HG03103 (cell line): ENCODE measurements around the gene BCAR3.
"Not testable (repeated sequence)": the region's sequence is repeated elsewhere in the genome, so short reads cannot be mapped to it uniquely, and the experiment has no call there.

Experiments used
- ATAC-seq: cut with Tn5 transposase; IDR thresholded peaks from one replicate; pipeline ENCODE4 v1.9.1; 2021; ENCODE audit warnings: low read depth; ENCODE audit not compliant: unreplicated experiment

BCAR3 gene

DNA sequence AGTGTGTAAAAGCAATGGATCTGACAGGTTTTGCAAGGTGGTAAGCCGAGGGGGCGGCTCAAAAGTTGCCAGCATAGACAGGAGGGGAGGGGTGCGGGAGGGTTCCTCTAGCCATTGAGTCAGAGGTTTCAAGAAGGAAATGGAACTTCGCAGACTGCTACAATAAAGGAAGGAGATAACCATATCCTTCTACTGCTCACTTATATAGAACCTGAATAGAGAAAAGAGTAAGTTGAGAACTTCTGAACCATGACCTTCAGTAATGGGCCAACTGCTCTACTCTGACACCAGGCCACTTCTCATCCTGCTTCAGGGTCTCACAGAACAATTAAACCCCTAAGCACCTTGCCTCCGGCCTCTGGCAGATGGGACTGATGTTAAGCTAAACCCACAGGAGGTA lies 26.3 kb upstream of the BCAR3 start:
- ATAC-seq = peak; percentile 70

DNA sequence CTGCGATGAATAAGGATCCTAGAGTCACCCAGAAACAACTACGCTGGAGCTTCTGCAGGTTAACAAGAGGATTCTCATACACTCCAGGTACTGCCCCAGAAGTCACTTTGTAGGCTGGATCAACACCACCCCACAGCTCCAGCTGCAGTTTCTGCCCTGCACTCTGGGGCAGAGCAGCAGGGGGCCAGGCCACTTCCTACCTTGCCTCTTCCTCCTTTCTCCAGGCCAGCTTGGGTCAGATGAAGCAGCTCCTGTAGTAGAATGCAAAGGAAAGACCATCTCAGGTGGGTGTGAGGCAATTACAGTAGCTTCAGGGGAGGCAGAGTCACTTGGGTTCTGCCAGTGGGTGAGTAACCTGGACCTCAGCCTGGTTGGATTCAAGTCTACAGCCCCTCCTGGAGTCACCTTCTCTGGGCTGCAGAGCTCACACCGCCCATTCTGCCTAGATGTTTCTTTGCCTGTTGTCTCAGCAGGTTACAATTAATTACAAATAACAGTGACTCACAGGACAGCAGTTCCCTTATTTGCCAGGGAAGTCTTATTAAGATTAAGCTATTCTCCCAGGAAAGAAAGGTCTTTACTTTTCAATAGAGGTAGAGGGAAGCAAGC lies 24.4 kb upstream of the BCAR3 start:
- no peak for ATAC-seq

DNA sequence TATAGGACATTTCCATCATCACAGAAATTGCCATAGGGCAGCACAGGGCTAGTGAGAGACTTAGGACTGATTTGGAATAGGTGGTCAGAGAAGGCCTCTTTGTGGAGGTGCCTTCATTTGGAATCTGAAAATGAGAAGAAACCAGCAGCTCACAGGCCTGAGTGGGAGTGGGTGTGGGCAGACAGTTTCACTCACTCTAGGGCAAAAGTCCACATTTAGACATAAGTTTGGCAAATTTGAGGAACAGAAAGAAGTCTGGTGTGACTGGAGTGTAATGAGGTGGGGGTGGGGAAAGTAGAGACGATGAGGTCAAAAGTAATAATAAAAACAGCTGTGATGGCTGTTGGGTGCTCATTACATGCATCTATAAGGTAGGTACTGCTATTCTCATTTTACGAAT lies 22.4 kb upstream of the BCAR3 start:
- peak; percentile 41 for ATAC-seq

DNA sequence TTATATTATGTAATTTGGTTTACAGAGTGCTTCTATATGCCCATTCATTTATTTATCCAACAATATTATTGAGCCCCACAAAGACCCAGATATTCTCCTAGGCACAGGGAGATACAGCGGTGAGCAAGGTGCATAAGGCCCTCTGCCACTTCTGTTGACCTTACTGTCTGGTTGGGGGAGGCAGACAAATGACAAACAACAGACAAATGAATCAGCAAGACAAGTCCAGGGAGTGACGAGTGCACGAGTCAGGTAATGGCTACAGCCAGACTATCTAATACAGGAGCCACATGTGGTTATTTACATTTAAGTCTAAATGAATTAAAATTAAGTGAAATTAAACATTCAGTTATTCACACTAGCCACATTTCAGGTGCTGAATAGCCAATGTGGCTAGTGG lies 22.0 kb upstream of the BCAR3 start:
- no peak for ATAC-seq

DNA sequence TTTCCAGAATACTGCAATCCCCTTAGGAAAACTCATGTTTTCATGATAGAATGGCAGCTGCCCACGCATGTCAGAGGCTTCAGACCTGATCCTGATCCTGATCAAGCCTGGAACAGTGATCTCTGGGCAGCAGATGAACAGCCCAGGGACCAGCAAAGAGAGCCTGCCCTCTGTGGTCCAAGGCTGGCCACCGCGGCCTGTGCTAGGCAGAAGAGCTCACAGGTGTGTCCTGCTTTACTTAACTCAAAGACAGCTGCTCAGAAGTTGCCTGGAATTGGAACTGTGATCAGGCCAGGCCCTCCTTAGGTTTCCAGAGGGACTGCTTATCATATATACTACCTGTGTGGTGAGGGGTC lies 21.2 kb upstream of the BCAR3 start:
- ATAC-seq = no peak

DNA sequence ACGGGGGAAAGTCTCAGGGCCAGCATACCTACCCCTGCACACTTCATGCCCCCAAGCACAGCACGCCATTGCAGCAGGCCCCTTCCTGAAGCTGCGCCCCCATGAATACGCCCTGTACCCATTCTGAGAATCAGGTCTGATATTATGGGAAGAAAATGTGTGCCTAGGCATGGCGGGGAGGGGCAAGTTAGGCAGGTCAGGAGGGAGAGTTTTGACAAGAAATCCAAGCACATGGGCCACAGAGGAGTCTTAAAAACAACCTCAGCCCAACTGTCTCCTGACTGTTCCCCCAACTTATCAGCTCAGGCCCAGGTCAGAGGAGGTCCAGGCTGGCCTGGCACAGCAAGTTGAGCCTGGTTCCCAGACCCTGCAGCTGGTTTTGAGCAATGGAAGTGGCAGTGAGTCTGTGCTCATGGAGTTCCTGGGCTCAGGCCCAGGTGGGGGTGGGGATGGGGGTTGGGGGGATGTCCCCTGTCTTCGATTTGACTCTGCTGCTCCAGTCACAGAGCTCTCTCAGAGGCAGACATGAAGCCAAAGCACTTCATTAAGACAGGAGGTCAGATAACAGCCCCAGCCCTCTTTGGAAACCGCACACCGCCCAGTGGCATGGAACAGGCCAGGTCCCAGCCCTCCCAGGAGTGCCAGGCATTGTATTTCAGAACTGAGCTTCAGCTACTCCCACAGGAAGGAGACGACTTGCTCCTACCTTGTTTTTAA lies 20.6 kb upstream of the BCAR3 start:
- no peak for ATAC-seq

DNA sequence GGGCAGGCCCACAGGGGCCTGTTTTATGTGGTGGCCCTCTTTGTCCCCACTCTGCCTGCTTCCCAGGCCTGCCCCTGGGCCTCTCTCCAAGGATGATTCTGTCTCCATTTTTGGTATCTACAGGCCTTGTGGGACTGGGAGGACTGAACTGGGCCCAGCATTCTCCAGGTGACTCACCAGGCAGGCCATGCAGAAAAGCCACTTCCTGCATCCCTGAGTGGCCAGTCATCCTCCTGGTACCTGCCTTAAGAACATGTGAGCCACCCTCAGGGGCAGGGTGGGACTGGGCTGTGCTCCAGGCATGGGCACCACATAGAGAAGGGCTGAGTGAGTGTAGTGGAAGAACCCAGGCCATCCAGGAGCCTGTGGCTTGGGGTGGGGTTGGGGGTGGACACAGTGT lies 20.0 kb upstream of the BCAR3 start:
- ATAC-seq = no peak

DNA sequence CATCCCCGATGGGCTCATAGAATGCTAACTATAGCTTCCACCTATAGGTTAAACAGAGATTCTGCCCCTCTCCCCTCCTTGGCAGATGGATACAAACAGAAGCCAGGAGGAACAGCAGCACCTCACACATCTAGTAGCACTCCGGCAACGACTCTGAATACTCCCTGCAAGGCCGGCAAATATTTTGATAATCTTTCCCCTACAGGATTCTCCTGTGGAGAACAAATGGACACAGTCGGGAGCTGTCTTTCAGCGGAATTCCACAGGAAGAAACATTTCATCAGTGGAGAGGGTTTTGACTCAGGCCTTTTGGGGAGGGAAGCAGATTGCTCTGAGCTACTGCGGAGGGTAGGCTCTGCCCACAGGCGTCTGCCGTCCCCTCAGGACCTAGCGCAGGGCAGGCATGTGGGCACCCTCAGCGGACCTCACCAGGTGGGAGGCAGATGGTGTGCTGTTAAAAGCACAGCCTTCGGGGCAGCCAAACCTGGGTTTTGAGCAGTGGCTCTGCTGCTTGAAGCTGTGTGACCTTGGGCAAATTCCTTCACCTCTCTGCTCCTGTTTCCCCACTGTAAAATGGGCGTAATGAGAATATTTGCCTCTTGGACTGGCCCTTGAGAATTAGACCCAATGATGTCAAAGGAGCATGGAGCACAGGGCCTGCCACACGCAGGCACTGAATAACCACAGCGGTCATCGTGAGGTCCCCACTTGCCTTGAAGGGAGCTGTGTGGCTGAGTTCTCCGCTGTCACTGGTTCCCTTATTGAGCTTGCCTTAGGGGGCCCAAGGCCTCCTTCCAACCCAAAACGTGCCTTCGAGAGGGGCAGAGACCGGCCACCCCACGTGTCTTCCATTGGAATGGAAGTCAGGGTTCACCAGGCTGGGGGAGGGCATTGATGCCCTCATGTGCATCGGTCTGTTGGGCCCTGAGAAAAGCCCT lies 19.2 kb upstream of the BCAR3 start:
- no peak for ATAC-seq

DNA sequence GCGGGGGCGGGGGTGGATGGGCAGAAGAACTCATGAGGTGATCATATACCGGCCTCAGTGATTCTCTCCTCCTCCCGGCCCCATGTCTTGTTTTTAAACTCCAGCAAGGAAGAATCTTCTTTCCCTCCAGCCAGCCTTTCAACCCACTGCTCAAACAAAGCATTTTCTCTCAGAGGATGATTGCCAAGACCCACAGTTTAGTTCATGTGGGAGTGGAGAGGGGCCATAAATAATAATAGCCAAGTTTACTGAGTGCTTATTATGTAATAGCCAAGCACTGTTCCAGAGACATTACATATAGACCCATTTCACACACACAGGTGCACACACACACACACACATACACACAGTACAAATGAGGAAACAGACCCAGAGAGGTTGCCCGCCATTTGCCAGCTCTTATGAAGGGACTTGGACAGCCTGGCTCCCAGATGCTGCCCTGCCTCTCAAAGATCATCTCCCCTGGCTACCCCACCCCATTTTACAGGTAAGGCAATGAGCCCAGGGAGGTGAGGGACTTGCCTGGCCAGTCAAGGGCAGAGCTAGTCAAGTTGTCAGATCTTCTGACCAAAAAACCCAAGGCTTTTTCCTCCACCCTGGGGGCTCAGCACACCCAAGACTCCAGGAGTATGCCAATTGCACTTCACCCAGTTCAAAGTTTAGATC lies 18.0 kb upstream of the BCAR3 start:
- ATAC-seq = no peak

DNA sequence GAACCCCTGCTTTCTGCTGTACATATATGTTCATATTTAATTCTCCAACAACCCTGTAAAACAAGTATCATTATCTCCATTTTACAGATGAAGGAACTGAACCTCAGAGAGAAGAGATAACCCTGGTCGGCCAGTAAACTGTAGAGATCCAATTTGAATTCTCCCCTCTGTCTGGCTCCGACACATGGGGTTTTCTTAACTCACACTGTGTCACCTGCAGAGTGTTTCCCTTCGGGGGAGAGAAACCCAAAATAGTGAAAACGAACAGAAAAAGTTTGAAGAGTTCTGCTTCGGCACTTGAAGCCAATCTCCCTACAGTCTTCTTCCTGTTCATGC lies 17.4 kb upstream of the BCAR3 start:
- ATAC-seq = no peak

DNA sequence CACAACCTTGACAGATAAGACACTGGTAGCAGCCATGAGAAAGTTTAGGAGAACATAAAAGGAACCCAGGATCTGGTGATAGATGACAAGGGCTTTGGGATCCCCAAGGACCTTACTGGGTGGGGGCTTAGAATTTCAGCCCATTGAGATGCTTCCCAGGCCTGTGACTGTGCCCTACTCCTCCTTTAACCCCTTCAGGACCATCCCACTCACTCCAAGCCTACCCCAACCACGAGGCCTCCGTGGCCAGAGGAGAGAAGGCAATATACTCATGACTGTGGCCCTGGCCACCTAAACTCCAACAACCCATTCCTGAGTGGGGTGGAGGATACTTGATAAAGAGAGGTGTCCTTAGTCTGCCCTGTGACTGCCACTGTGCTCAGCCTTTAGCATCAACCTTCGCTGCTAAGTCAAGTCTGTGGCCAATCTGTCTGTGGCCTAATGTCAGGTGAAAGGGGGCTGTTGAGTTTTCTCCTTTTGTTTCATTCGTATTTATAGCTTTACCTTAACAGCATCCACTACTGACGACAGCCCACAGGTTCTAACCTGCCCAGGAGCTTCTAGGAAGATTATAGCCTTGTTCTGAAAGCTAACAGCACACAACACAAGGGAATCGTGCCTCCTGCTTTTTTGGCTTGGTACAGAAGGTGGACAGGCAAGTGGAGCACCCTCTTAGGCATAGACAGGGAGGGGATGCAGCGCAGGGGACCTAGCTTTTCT lies 16.9 kb upstream of the BCAR3 start:
- no peak for ATAC-seq

DNA sequence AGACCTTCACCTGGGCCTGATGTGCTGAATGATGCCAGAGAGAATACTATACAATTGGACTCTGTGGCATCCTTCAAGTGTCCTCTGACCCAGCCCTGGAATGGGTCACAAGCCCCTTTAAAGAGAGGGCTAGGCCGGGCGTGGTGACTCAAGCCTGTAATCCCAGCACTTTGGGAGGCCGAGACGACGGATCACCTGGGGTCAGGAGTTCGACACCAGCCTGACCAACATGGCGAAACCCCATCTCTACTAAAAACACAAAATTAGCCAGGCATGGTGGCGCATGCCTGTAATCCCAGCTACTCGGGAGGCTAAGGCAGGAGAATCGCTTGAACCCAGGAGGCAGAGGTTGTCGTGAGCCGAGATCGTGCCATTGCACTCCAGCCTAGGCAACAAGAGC lies 15.9 kb upstream of the BCAR3 start:
- ATAC-seq = not testable (repeated sequence)

DNA sequence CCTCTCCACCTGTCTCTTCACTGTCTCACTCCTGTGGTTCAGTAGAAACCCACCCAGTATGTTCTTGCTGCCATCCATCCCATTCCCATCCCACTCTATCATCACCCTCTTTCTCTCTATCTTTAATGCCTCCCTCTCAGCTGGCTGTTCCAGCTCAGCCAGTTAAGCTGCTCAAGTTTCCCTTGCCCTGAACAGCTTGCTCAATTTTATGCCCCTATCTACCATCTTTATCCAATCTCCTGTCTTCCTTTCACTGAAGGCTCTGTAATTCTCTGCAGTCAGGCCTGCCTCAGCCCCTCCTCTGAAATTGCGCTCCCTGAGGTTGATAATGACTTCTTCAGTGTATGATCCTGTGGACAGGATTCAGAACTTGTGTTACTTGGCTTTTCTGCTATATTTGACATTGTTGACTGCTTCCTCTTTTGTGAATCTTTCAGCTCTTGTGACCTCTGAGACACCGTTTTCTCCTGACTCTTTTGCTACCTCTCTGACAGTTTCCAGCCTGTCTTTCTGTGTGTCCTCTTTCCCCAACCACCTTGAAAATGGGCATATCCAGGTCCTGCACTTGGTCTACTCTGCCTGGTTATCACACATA lies 13.9 kb upstream of the BCAR3 start:
- peak; percentile 49 for ATAC-seq

DNA sequence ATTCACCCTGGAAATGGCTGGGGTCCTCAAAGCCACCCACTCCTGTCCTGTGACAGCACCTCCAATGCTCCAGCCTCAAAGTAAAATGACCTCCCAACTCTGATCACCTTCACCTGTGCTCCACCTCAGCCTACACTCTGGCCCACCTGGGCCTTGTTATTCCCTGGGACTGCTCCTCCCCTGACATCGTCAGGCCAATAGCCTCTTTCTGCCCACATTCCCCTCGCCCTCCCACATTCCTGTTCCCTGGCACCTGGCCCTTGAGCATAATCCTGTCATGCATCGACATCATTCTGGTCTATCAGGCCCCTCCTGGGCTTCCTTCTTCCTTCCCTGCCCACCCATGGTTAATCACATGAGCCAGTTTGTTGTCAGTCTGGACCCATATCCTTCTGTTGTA lies 13.2 kb upstream of the BCAR3 start:
- no peak for ATAC-seq

DNA sequence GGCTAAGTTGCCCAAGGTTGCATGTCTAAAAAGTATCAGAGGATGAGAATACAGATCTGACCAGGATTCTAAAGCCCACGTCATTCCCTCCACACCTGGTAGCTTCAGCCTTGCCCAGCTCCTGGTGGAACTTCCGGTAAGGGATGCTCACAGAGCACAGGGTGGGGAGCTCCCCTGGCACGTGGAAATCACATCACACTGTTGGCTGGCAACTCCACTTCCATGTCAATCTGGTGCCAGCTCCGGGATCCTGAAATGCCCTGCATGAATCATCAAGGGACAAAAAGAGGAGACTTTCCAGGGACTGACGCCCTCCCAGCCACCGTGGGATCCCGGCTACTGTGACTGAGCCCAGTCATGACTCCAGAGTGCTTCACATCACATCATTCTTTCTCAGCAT lies 12.4 kb upstream of the BCAR3 start:
- no peak for ATAC-seq

DNA sequence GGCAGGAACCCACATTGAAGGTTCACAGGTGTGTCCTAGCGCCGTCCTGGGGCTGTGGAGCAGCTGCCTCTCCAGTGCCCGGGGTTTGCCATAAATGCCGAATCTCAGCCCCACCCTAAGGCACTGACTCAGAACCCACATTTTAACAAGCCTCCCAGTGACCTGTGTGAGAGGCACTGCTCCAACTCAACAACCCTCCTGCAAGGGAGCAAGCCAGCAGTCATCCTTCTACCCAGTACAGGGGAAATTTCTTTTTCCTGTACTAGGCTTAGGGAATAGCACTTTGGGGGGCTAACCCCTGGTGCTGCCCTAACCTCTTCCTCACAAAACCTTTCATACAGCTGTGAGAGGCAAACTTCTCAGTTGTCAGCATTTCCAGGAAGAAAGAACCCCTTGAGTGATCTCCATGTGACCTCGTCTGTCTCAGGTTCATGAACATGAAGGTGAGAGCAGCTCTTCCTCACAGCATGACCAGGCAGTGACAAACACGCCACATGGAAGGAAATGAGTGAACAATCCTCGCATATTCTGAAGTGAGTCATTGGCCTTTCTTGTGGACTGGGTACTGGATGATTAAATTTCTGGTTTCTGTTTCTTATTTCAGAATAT lies 11.4 kb upstream of the BCAR3 start:
- peak; percentile 63 for ATAC-seq

DNA sequence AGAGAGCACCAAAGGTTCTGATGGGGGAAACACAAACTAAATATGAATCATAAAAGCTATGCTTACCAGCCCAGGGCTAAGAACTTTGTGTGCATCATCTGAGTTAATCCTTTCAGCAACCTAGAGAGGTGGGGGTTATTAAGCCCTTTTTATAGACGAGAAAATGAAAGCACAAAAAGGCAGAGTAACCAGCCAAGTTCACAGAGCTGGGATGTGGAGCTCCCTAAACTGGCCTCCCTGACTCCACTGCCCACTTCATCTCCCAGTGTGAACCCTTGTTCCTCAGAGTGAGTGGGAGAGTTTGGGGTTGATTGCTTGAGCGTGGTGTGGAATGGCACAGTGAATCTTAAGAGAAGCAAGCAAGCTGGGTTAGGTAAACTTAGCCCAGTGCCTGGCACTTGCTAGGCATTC lies 10.8 kb upstream of the BCAR3 start:
- no peak for ATAC-seq

DNA sequence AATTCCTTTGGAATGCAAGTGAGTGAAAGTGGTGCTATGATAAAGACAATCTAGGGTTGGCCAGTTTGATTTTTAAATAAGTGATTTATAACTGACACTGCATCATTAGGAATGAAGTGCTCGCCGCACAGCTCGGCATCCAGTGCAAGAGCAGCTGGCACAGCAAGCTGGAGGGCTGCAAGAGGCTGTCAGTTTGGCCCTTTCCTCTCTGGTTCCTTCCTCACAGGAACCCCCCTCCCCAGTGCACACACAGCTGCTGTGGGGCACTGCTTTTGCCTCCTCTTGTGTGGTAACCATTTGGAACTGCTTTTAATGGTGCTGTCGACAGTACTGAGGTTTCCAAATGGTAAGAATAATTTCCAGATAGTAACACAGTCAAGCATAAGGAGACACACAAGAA lies 10.4 kb upstream of the BCAR3 start:
- no peak for ATAC-seq

DNA sequence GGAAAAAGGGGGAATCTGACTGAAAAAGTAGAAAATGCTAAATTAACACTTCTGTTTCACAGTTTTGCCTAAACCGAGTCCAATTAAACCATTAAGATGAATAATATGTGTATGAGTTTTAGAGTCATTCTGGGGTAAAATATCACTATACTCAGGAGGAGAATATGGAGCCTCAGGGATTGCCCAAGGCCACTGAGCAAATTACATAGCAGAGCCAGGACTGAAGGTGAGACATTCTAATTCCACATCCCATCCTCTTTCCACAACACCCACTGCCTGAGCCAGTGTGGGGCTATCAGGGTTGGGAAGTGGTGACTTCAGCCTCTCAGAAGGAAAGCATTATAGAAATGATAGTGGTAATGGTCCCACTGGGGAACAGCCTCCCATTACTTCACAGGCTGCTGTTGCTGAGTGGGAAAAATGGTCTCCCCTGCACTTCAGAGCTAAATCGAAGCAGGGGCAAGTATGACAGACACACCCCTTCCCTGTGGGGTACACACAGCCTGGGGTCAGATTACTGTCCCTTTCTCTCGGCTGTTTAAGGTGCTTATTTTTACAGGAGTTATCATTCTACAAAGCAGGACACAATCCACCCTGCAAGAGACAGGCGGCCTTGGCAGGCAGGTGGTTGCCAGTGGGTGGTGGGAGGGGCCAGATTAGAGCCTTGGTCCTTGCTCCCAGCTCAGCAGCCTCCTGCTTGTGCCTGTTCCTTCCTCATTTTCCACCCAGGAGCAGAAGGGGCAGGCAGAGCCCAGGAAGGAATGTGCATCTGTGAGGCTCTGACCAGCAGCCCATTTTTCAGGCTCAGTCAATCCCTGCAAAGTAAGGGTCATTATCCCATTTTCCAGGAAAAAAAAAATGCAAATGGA lies 9.5 kb upstream of the BCAR3 start:
- ATAC-seq = no peak
